ENCODE data around the gene MEG3. TPM values are rescaled to one million over a fixed set of nuclear protein-coding genes. Genes with fewer than 3 reads are reported as not detected.

Gene MEG3
- total RNA-seq, 4 donors from 2014 or later = 34.1 to 265 (median 119) TPM

DNA sequence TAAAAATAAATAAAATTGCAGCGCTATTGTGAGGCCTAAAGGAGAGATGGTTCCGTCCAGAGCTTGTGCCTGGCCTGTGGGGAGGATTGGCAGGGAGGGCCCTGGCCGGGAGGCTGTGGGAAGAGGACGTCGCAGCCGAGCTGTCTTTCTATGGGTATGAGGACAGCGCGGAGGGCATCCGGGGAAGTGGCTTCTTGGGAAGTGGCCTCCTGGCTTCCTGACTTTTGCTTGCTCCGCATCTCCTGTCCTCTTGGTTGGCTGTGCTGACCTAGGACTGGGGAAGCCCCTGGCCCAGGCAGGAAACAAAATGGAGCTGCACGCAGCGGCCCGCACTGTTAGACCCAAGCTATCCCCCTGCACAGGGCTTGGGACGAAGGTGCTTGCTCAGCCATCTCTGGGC lies 22.2 kb upstream of the MEG3 start:
- Histone ChIP-seq H3K4me1 (no peaks in the 10 kb centered on the region), H3K9me3 (peaks cover 0 to 2% of the 10 kb centered on the region in 2 donors), H3K27ac (no peak overlapping the region), H3K36me3 (no peaks in the 10 kb centered on the region), H3K27me3 (no peaks in the 10 kb centered on the region), H3K4me3 (no peak overlapping the region)
- DNase-seq = no peak
- TF ChIP-seq, protein P1, sequence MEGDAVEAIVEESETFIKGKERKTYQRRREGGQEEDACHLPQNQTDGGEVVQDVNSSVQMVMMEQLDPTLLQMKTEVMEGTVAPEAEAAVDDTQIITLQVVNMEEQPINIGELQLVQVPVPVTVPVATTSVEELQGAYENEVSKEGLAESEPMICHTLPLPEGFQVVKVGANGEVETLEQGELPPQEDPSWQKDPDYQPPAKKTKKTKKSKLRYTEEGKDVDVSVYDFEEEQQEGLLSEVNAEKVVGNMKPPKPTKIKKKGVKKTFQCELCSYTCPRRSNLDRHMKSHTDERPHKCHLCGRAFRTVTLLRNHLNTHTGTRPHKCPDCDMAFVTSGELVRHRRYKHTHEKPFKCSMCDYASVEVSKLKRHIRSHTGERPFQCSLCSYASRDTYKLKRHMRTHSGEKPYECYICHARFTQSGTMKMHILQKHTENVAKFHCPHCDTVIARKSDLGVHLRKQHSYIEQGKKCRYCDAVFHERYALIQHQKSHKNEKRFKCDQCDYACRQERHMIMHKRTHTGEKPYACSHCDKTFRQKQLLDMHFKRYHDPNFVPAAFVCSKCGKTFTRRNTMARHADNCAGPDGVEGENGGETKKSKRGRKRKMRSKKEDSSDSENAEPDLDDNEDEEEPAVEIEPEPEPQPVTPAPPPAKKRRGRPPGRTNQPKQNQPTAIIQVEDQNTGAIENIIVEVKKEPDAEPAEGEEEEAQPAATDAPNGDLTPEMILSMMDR (IDR thresholded peaks at IDR 0.05) = no peak
- no peak for TF ChIP-seq POLR2A (IDR thresholded peaks at IDR 0.05)
- intact Hi-C loops (cut with DNase I; ENCODE audit: low total_unique reads) = no loop called here

DNA sequence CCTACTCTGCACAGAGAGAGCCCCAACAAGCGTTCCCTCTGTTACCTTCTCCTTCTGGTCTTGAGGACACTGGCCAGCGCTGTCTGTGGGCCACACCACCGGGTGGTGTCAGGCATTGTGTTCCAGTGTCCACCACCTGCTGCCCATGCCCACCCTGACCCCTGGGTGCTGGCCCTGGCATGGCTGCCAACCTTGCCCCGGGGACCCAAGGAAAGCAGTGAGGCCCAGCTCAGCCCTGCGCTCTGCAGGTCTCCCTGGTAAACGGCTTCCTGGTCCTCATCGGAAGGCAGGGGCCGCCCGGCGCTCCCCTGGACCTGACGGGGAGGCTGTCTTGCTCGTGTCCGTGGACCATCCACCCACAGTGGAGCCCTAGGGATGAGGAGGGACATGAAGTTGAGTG lies 21.8 kb upstream of the MEG3 start:
- Histone ChIP-seq H3K9me3 (peaks cover 0 to 4% of the 10 kb centered on the region in 2 donors), H3K27ac (no peak overlapping the region), H3K36me3 (no peaks in the 10 kb centered on the region), H3K4me1 (no peaks in the 10 kb centered on the region), H3K27me3 (no peaks in the 10 kb centered on the region), H3K4me3 (no peak overlapping the region)
- intact Hi-C loops (cut with DNase I; ENCODE audit: low total_unique reads) = no loop called here
- TF ChIP-seq, protein P1 (IDR thresholded peaks at IDR 0.05) = no peak
- no peak for TF ChIP-seq POLR2A (IDR thresholded peaks at IDR 0.05)
- DNase-seq = no peak

DNA sequence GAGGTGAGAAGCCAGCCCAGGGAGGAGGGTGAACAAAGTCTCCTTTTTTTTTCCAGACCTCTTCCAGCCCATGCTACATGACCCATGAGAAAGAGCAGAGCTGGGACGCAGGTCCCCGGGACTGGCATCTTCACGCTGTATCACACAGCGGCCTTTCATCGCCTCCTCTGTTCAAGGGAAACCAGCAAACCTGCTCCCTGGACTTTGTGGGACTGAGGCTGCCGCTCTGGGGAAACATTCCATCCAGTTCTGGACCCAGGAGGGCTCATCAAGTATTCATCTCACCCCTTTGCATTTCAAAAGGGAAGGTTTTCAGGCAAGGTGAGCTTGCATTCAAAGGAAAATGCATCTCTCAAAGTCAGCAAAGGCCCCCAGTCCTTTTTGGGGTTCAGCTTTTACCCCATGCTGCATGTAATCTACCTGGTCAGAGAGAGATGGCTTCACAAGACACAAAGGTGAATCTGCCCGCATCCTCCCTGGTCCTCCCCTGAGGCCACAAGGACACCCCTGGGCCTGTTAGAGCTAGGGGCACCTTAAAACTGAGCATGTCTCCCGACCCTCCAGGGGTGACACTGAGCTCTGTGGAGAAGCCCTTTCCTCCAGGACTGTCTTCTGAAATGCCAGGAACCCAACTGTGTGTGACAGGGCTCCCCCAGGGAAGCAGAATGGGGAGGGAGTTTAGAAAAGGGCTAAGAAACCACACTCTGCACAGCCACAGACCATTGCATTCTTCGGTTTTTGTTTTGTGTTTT lies 21.2 kb upstream of the MEG3 start:
- Histone ChIP-seq H3K27ac (no peak overlapping the region), H3K27me3 (no peaks in the 10 kb centered on the region), H3K36me3 (no peaks in the 10 kb centered on the region), H3K9me3 (peaks cover 0 to 4% of the 10 kb centered on the region in 2 donors), H3K4me3 (no peak overlapping the region), H3K4me1 (no peaks in the 10 kb centered on the region)
- TF ChIP-seq, protein P1 (IDR thresholded peaks at IDR 0.05) = no peak
- TF ChIP-seq POLR2A (IDR thresholded peaks at IDR 0.05) = no peak
- intact Hi-C loops (cut with DNase I; ENCODE audit: low total_unique reads) = no loop called here
- no peak for DNase-seq

DNA sequence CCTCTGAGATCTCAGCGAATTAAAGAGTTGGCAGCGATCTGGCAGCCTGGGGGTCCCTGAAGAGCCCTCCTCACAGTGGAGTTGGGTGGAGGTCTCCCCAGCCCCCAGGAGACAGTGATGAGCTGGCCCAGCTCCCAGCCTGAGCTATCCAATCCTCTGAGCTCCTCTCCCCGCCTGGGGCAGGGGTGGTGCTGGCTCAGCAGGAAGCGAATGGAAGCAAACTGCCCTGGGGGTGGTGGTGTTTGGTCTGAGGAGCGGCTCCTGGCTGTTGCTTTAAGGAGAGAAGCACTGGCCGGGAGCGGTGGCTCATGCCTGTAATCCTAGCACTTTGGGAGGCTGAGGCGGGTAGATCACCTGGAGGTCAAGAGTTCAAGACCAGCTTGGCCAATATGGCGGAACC lies 19.5 kb upstream of the MEG3 start:
- TF ChIP-seq, protein P1 (IDR thresholded peaks at IDR 0.05) = no peak
- no peak for TF ChIP-seq POLR2A (IDR thresholded peaks at IDR 0.05)
- Histone ChIP-seq H3K27ac (no peak overlapping the region), H3K4me1 (no peaks in the 10 kb centered on the region), H3K9me3 (peaks cover 0 to 9% of the 10 kb centered on the region in 2 donors), H3K27me3 (no peaks in the 10 kb centered on the region), H3K4me3 (no peak overlapping the region), H3K36me3 (no peaks in the 10 kb centered on the region)
- intact Hi-C loops (cut with DNase I; ENCODE audit: low total_unique reads) = no loop called here
- no peak for DNase-seq

DNA sequence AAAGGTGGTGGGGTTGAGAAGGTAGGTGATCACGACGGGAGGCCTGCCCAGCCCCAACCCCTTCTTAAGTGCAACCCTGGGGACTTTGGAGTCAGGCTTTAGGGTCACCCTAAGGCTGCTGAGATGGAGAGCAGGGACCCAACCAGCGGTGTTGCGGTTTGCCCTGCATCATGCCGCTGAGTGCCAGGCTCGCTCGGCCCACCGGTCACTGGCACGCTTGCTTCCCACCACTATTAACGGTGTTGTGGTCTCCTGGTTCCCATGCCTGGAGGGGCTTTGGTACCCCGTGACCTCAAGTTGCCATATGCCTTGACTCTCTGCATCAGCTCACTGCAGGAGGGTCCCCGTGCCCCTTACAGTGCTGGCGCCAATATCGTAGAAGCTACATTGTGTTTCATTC lies 18.4 kb upstream of the MEG3 start:
- intact Hi-C loops (cut with DNase I; ENCODE audit: low total_unique reads) = no loop called here
- peaks cover 0 to 9% of the 10 kb centered on the region in 2 donors for H3K9me3 ChIP-seq
- TF ChIP-seq, protein P1 (IDR thresholded peaks at IDR 0.05) = no peak
- TF ChIP-seq POLR2A (IDR thresholded peaks at IDR 0.05) = no peak
- H3K27me3 ChIP-seq = no peaks in the 10 kb centered on the region
- no peak for DNase-seq
- H3K36me3 ChIP-seq = no peaks in the 10 kb centered on the region
- H3K4me1 ChIP-seq = no peaks in the 10 kb centered on the region
- H3K27ac ChIP-seq = no peak overlapping the region
- H3K4me3 ChIP-seq = no peak overlapping the region
